Fibroblast of upper back skin (primary cell): ENCODE measurements around the gene OR6C2.
"Not testable (repeated sequence)": the region's sequence is repeated elsewhere in the genome, so short reads cannot be mapped to it uniquely, and the experiment has no call there.

Experiments used
- DNase-seq: peaks from one replicate; pipeline ENCODE4 v3.0.0-alpha.2; 2013

Gene OR6C2

DNA sequence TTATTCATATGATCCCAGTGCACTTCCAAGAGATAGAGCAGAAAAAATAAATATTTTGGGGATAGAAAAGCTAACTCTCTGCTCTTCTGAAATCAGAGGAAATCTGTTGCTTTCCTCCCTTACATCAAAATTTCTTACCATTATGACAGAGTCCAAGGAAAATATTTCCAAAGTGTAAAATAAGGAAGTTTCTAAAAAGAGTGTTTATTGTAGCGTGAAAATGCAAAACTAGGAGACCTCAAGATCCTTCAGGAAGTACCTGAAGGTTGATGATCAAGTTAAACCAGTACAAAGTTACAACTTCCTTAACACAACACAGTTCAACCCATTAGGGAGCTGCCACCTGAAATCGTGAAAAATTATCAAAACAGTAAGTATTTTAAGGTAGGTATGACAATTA is at the start of gene OR6C2:
OR6C2 (plus strand) TSS at position 301 of the 400 bp plus-strand sequence. CDS start 8,138 bp downstream, outside the sequence.
- DNase-seq = no peak

DNA sequence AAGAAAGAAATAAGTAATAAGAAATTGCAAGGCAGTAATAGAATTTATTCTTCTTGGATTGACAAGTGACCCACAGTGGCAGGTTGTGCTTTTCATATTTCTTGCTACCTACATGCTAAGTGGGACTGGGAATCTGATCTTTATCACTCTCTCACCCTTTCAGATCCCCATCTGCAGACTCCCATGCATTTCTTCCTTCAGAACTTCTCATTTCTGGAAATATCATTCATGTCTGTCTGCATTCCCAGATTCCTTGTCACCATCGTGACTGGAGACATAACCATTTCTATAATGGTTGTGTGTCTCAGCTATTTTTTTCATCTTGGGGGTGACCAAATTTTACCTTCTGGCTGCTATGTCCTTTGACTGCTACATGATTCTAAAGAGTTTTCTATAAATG is 47.5 kb upstream of the OR6C2 start:
- no peak for DNase-seq

GRCh38 chr12:55400229-55400628 is 43.6 kb upstream of the OR6C2 start, which contains the start of gene OR6C65:
TSS of gene OR6C65 (plus strand) at chr12:55400529. CDS start at chr12:55400529, 0 bp downstream.
- DNase-seq = no peak

- DNase-seq = no peak
These were observed 36.0 kb upstream of the OR6C2 start for GRCh38 chr12:55407866-55408265.

DNA sequence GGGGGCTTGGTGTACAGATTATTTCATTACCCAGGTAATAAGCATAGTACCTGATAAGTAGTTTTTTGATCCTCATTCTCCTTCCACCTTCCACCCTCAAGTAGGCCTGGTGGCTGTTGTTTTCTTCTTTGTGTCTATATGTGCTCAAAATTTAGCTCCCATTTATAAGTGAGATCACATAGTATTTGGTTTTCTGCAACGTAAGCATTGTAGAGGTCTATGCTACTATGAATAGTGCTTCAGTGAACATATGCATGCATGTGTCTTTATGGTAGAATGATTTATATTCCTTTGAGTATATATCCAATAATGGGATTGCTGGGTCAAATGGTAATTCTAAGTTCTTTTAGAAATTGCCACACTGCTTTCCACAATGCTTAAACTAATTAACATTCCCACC is 34.7 kb upstream of the OR6C2 start:
- not testable (repeated sequence) for DNase-seq

DNA sequence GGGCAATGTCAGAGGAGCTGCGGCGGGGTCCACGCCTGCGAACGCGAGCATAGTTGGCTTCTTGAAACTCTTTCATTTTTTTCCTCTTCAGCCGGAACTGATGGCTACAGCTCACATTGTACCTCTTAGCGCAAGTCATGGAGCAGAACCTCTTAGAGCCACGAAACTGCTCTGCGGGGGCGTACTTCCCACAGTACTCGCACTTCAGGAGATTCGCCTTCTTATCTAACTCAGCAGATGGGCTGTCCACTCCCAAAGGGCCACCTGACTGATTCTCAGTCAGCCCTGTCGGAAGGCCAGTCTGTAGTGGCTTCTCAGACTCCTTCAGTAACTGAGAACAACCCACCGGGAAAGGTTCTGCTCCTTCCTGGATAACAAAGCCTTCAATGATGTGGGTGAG is 31.7 kb upstream of the OR6C2 start:
- DNase-seq = not testable (repeated sequence)

DNA sequence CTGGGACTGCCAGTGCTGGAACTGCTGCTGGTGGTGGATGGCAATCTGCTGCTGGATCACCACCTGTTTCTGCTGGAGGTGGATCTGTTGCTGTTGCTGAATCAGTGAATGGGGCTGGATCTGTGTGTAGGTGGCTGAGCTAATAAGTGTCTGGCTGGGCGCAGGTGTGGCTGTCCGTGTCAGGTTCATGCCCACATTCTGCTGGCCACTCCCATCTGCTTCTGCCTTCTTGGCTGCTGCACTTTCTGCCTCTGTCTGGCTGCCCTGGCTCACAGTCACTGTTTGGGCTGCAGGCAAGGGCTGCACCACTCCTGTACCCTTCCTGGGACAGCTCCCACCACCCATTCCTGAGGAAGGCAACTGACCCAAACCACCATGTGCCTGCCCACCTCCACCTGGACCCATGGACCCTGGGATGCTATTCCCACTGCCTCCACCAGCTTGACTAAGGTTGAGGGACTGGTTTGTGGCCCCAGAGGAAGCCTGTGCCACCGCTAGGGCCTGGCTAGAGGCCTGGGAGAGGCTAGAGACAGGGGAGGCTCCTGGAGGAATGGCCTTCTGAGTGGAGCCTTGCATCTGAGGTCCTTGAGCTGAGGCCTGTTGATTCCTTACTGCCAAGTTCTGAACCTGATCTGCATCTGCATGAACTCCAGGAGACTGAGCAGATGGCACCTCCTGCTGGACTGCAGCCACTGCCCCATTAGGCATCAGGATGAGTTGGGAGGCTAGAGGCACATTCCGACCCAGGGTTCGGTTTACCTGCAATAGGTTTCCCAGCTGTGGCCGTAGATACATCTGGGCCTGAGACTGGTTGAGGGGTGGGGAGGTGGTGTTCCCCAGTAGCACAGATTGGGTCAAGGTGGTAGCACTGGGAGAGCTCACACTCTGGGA is 30.1 kb upstream of the OR6C2 start:
- not testable (repeated sequence) for DNase-seq

GRCh38 chr12:55414396-55414823 is 29.5 kb upstream of the OR6C2 start:
- not testable (repeated sequence) for DNase-seq

GRCh38 chr12:55414889-55415288 is 29.0 kb upstream of the OR6C2 start:
- DNase-seq = not testable (repeated sequence)

DNA sequence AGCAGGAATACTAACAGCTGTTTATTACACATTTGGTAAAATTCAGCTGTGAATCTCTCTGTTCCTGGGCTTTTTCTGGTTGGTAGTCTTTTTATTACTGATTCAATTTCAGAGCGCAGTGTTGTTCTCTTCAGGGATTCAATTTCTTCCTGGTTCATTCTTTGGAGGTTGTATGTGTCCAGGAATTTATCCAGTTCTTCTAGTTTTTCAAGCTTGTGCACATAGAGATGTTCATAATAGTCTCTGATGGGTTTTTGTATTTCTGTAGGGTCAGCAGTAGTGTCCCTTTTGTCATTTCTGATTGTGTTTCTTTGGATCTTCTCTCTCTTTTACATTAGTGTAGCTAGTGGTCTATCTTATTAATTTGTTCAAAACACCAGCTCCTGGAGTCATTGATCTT is 26.9 kb upstream of the OR6C2 start:
- DNase-seq = no peak

- DNase-seq = no peak
These were observed 23.4 kb upstream of the OR6C2 start for GRCh38 chr12:55420307-55420962.

GRCh38 chr12:55425954-55426353 is 17.9 kb upstream of the OR6C2 start, which contains the start of gene OR6C76:
TSS of gene OR6C76 (plus strand) at chr12:55426254. CDS start at chr12:55426254, 0 bp downstream.
- no peak for DNase-seq

DNA sequence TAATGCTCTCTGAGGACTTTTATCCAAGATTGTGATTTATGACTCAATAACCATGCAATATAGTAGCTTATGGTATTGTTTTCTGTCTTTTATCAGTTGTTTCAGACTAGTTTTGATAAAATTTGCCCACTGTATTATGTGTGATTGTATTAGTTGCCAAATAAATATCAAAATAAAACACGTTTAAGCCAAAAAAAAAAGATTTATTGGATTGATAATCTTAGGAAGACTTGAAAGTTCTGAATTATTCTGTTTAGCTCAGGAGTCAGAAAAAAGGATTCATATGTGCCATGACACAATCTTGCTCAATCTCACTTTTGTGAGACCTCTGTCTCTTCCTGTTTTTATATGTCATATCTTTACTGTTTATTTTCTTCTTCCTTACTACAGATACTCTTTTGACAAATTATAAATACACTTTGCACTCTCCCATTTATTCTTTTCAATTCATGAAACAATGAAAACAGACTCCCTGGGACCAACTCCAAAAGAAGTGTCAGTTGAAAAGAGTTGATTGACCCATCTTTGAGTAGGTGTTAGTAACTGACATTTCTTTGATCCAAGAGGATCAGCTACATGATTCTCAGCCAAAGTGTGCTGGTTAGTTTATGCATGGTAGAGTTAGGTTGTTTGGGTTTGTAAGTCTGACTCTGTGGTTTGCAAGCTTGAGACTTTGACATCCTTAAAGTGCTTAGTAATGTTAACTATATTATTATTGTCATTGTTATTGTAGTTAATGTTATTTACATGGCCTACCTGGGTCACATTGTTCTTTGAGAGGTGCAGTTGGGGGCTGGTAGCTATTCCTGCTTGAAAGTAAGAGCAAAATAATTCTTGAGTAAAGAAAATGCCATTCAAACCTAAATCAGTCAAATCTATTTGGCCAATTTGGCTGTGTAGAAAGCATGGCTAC is 15.3 kb upstream of the OR6C2 start:
- no peak for DNase-seq

DNA sequence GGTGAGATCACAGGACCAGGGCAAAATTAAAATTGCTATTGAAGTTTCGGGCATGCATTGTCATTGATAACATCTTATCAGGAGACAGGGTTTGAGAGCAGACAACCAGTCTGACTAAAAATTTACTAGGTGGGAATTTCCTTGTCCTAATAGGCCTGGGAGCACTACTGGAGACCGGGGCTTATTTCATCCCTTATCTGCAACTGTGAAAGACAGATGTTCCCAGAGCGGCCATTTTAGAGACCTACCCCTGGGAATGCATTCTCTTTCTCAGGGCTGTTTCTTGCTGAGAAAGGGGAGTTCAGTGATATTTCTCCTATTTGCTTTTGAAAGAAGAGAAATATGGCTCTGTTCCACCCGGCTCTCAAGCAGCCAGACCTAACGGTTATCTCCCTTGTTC is 2.6 kb upstream of the OR6C2 start:
- not testable (repeated sequence) for DNase-seq

- DNase-seq = no peak
These were observed 1.5 kb downstream of the OR6C2 start for GRCh38 chr12:55445357-55445756.

- no peak for DNase-seq
These were observed 2.5 kb downstream of the OR6C2 start for GRCh38 chr12:55446326-55446725.

GRCh38 chr12:55448825-55449224 is 4.9 kb downstream of the OR6C2 start:
- DNase-seq = no peak

- DNase-seq = not testable (repeated sequence)
These were observed 21.1 kb downstream of the OR6C2 start for GRCh38 chr12:55464926-55465325.

- DNase-seq = no peak
These were observed 24.0 kb downstream of the OR6C2 start for GRCh38 chr12:55467836-55468235.

DNA sequence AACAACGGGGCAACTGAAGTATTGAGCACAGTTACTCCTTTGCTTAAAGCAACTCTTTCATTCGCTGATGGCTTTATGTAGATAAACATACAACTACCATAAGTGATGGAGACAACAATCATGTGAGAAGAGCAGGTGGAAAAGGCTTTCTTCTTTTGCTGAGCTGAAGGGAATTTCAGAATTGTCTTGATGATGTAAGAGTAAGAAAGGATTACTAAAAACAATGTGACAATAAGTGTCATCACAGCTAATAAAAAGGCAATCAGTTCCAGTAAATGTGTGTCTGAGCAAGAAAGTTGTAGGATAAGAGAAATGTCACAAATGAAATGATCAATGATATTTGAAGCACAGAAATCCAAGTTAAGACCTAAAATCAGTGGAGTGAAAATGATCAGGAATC is 25.4 kb downstream of the OR6C2 start:
- DNase-seq = no peak

- DNase-seq = no peak
These were observed 26.4 kb downstream of the OR6C2 start, which contains the start of gene OR6C70 for GRCh38 chr12:55470088-55470829. TSS of gene OR6C70 (minus strand) at chr12:55470138. CDS start at chr12:55470138, 0 bp downstream.

DNA sequence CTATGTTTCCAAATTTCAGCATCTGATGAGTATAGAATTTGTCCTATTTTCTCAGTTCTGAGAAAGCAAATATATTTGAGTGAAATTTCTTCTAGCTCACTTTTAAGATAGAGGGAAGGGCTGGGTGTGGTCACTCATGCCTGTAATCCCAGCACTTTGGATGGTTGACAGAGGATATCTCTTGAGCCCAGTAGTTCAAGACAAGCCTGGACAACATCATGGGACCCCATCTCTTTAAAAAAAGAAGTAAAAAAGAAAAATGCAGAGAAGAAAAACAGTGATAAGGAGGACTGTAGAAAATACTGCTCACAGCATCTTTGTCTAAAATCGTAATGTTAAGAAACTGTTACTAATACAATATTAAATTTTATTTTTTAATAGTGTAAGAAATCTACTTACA is 28.4 kb downstream of the OR6C2 start:
- no peak for DNase-seq
